ENCODE measurements around the gene LMAN2. TPM values are rescaled to one million over a fixed set of nuclear protein-coding genes. Genes with fewer than 3 reads are reported as not detected.

Gene LMAN2
- total and polyA plus RNA-seq, 2 experiments from 2014 or later = 153 to 227 TPM

DNA sequence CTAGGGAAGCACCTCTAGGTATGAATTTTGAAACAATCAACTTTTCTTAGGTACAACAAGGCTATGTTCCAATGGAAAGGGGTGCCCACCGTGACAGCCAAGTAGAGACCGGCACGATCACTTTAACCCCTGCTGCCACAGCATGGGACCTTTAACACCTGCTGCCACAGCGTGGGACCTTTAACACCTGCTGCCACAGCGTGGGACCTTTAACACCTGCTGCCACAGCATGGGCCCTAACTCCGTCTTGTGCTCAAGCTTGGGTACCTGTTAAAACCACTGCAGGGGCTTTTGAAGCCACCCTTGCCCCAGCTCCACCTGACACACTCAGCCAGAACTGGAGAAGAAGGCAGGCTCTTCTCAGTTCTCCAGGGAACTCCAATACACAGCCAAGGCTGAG, 21.6 kb downstream of the LMAN2 start:
- Histone ChIP-seq H3K4me2 (no peak overlapping the region), H2AFZ (no peak overlapping the region), H3K27ac (ENCODE audit: low read depth) (no peak overlapping the region), H3K4me3 (no peak overlapping the region), H3K9me2 (ENCODE audit: insufficient read depth) (no peaks in the 10 kb centered on the region), H3K79me2 (replicated peaks; ENCODE audit: insufficient read depth) (0 out of 2 replicates have a peak, but pooled peaks cover 7% of the 10 kb centered on the region), H3K36me3 (ENCODE audit: insufficient read depth) (peaks cover 5% of the 10 kb centered on the region; the same call in 1 of the 2 replicates), H3K4me1 (ENCODE audit: insufficient read depth) (peaks cover 9% of the 10 kb centered on the region), H3F3A (replicated peaks; ENCODE audit: low read depth) (no peaks in the 10 kb centered on the region; the same call in 1 of the 2 replicates), H3K27me3 (ENCODE audit: insufficient read depth) (no peaks in the 10 kb centered on the region), H4K20me1 (replicated peaks; ENCODE audit: insufficient read depth) (peaks cover 3% of the 10 kb centered on the region; the same call in 1 of the 2 replicates)
- Mint-ChIP-seq H3K4me1 (peaks cover 12% of the 10 kb centered on the region), H3K4me3 (no peak overlapping the region), H3K27ac (no peak overlapping the region), H3K9me3 (no peaks in the 10 kb centered on the region), H3K36me3 (ENCODE audit: low read depth) (peaks cover 33% of the 10 kb centered on the region), H3K27me3 (ENCODE audit: insufficient read depth, low read depth, poor library complexity) (peaks cover 7% of the 10 kb centered on the region)
- no peak for DNase-seq (ENCODE audit: low spot score)
- TF ChIP-seq ZNF114 (CRISPR knock-in tag; IDR thresholded peaks at IDR 0.05) (no peak), CREB1 (CRISPR knock-in tag; IDR thresholded peaks at IDR 0.05; ENCODE audit: low read depth) (no peak), ETS1 (IDR thresholded peaks at IDR 0.05) (no peak), POLR2AphosphoS5 (IDR thresholded peaks at IDR 0.05; ENCODE audit: low read depth) (no peak), ZNF331 (CRISPR knock-in tag; IDR thresholded peaks at IDR 0.05; ENCODE audit: low read depth) (no peak), STAT1 (IDR thresholded peaks at IDR 0.05; ENCODE audit: unreplicated experiment) (no peak), NANOG (IDR thresholded peaks at IDR 0.05; ENCODE audit: borderline replicate concordance) (no peak), EZH2phosphoT487 (IDR thresholded peaks at IDR 0.05; ENCODE audit: unreplicated experiment) (no peak), EZH2 (IDR thresholded peaks at IDR 0.05; ENCODE audit: low read depth, unreplicated experiment) (no peak), ZNF462 (CRISPR knock-in tag; IDR thresholded peaks at IDR 0.05) (no peak), REST (IDR thresholded peaks at IDR 0.05; ENCODE audit: unreplicated experiment) (no peak), JUNB (IDR thresholded peaks at IDR 0.05; ENCODE audit: unreplicated experiment) (no peak)
- TF ChIP-seq, protein P1, sequence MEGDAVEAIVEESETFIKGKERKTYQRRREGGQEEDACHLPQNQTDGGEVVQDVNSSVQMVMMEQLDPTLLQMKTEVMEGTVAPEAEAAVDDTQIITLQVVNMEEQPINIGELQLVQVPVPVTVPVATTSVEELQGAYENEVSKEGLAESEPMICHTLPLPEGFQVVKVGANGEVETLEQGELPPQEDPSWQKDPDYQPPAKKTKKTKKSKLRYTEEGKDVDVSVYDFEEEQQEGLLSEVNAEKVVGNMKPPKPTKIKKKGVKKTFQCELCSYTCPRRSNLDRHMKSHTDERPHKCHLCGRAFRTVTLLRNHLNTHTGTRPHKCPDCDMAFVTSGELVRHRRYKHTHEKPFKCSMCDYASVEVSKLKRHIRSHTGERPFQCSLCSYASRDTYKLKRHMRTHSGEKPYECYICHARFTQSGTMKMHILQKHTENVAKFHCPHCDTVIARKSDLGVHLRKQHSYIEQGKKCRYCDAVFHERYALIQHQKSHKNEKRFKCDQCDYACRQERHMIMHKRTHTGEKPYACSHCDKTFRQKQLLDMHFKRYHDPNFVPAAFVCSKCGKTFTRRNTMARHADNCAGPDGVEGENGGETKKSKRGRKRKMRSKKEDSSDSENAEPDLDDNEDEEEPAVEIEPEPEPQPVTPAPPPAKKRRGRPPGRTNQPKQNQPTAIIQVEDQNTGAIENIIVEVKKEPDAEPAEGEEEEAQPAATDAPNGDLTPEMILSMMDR (conservative IDR thresholded peaks at IDR 0.05; ENCODE audit: low read depth in 2 of 2) = no peak
- no peak for ATAC-seq

Data from GM23338 (cell line).